BJ (cell line): ENCODE data around the gene CREM. TPM values are rescaled to one million over a fixed set of nuclear protein-coding genes. Genes with fewer than 3 reads are reported as not detected.

Experiments
- CTCF ChIA-PET: fragments of 350-600 bp; formaldehyde crosslinking; extraction: SDS; loops from one replicate; lab custom pipeline; 2021; ENCODE audit warnings: antibody characterized with exemption, inconsistent platforms; lab: Yijun Ruan, JAX
- POLR2A ChIA-PET: fragments of 300-600 bp; sonication (Branson Sonifier 250); formaldehyde crosslinking; extraction: SDS; loops from one replicate; lab custom pipeline; 2021; ENCODE audit warnings: antibody characterized with exemption; lab: Charles Lee
- DNase-seq: peaks from one replicate; pipeline ENCODE4 v3.0.0-alpha.2; 2011; ENCODE audit warnings: low read depth
- H3K27me3 ChIP-seq: 2 replicates; pipeline ENCODE4 v1.6.0; 2011; ENCODE audit warnings: low read length; ENCODE audit not compliant: control insufficient read depth, insufficient read depth
- H3K36me3 ChIP-seq: 2 replicates; pipeline ENCODE4 v1.5.1; 2011; ENCODE audit warnings: low read length; ENCODE audit not compliant: control insufficient read depth, insufficient read depth
- H3K4me3 ChIP-seq: 2 replicates; pipeline ENCODE4 v1.5.1; 2011; ENCODE audit warnings: low read depth, mild to moderate bottlenecking, control low read depth, low read length
- polyA plus RNA-seq: library from polyadenylated mRNA; depleted of rRNA; stranded (reverse); fragments of >200 nt; gene quantifications from 2 replicates; pipeline ENCODE4 v1.2.3, GENCODE V29; 2011
- TF ChIP-seq, protein P1 (sequence below): IDR thresholded peaks from 2 replicates; pipeline ENCODE4 v1.5.1; 2011; ENCODE audit warnings: low read depth, mild to moderate bottlenecking, control low read depth, inconsistent platforms, low read length, moderate library complexity; ENCODE audit not compliant: insufficient read depth

Gene CREM
- polyA plus RNA-seq, 1 experiment, result 20.5 TPM

- TF ChIP-seq, protein P1, sequence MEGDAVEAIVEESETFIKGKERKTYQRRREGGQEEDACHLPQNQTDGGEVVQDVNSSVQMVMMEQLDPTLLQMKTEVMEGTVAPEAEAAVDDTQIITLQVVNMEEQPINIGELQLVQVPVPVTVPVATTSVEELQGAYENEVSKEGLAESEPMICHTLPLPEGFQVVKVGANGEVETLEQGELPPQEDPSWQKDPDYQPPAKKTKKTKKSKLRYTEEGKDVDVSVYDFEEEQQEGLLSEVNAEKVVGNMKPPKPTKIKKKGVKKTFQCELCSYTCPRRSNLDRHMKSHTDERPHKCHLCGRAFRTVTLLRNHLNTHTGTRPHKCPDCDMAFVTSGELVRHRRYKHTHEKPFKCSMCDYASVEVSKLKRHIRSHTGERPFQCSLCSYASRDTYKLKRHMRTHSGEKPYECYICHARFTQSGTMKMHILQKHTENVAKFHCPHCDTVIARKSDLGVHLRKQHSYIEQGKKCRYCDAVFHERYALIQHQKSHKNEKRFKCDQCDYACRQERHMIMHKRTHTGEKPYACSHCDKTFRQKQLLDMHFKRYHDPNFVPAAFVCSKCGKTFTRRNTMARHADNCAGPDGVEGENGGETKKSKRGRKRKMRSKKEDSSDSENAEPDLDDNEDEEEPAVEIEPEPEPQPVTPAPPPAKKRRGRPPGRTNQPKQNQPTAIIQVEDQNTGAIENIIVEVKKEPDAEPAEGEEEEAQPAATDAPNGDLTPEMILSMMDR, result no peak
- DNase-seq, result no peak
- Histone ChIP-seq H3K36me3 (no peaks in the 10 kb centered on the region), H3K4me3 (no peak overlapping the region), H3K27me3 (no peaks in the 10 kb centered on the region)
- POLR2A ChIA-PET, result no interaction called here
- CTCF ChIA-PET, result no interaction called here
Observed at GRCh38 chr10:35132727-35133126, 6.1 kb downstream of the CREM start.

GRCh38 chr10:35133586-35133985 is 6.9 kb downstream of the CREM start:
- Histone ChIP-seq H3K4me3 (no peak overlapping the region), H3K27me3 (no peaks in the 10 kb centered on the region), H3K36me3 (no peaks in the 10 kb centered on the region)
- ChIA-PET CTCF (no interaction called here), POLR2A (no interaction called here)
- no peak for DNase-seq
- TF ChIP-seq, protein P1, result no peak

DNA sequence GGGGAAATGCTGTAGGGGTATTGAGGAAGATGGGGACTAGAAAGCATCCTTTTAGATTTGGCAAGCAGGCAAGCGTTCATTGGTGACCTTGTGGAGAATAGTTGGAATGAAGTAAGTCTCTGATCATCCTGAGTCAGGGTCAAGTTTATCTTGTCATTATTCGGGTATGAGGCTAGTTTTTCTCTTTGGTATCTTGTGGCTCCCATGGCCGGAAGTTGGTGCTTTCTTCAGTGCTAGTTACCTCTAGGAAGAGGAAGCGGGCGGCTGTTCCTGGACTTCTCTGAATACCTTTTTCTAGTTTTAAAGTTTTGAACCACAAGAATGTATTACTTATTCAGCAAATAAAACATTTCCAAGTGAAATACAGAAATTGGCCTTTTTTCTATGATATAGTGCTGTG is 9.2 kb downstream of the CREM start:
- Histone ChIP-seq H3K4me3 (no peak overlapping the region), H3K36me3 (no peaks in the 10 kb centered on the region), H3K27me3 (no peaks in the 10 kb centered on the region)
- no peak for DNase-seq
- POLR2A ChIA-PET, result no interaction called here
- CTCF ChIA-PET, result no interaction called here
- TF ChIP-seq, protein P1, result no peak

GRCh38 chr10:35136263-35136815 is 9.7 kb downstream of the CREM start:
- DNase-seq, result no peak
- POLR2A ChIA-PET, result interaction anchor here (0.6 kb wide), 1 partner anchor 168 kb away, joined by 3 read pairs; no protein-coding TSS in a partner anchor
- CTCF ChIA-PET, result interaction anchor here (0.6 to 1.3 kb wide), 2 partner anchors 9 to 1393 kb away, joined by 3 read pairs; no protein-coding TSS in a partner anchor
- Histone ChIP-seq H3K27me3 (no peaks in the 10 kb centered on the region), H3K36me3 (no peaks in the 10 kb centered on the region), H3K4me3 (no peak overlapping the region)
- TF ChIP-seq, protein P1, result no peak

DNA sequence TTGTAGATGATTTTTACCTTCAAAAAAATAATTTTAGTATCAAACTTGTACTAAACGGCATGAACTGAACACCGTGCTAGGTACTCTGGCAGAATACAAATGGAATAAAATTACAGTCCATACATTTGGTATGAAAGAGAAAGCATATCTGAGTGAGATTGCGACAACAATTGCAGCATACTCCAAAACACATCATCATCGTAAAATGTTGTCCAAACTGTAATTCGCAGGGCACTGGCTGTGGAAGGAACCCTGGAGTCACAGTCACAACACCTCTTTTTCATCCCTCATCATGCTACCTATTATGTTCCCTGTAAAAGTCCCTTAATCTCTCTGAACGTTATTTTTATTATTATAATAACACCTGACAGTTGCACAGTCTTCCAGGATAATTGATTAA is 13.5 kb downstream of the CREM start:
- Histone ChIP-seq H3K4me3 (no peak overlapping the region), H3K36me3 (no peaks in the 10 kb centered on the region), H3K27me3 (no peaks in the 10 kb centered on the region)
- TF ChIP-seq, protein P1, result no peak
- ChIA-PET CTCF (no interaction called here), POLR2A (no interaction called here)
- DNase-seq, result no peak
